Measurements from ENCODE around the gene NCOA5.

The NCOA5 gene

GRCh38 chr20:46044896-46045295 is 44.9 kb downstream of the NCOA5 start:
- Histone ChIP-seq H3K27ac (ENCODE audit: low read depth, low read length) (no peak overlapping the region), H3K4me1 (ENCODE audit: control insufficient read depth, low read depth, low read length) (no peaks in the 10 kb centered on the region), H3K79me2 (ENCODE audit: control insufficient read depth, insufficient read depth, low read length) (no peaks in the 10 kb centered on the region), H3K36me3 (ENCODE audit: control insufficient read depth, insufficient read depth, low read length) (no peaks in the 10 kb centered on the region), H3K4ac (ENCODE audit: low read depth, low read length) (no peak overlapping the region), H3K4me3 (ENCODE audit: low read length) (no peak overlapping the region), H2BK5ac (ENCODE audit: low read length) (no peak overlapping the region), H2BK15ac (replicated peaks; ENCODE audit: low read depth) (no peak overlapping the region), H4K5ac (ENCODE audit: low read length) (no peak overlapping the region), H3K23ac (ENCODE audit: low read length) (no peak overlapping the region), H4K8ac (ENCODE audit: low read depth, low read length) (no peak overlapping the region), H3K79me1 (ENCODE audit: low read length) (no peaks in the 10 kb centered on the region), H3K4me2 (ENCODE audit: low read length) (no peak overlapping the region), H3K27me3 (ENCODE audit: insufficient read depth, low read length, poor library complexity) (no peaks in the 10 kb centered on the region), H3K18ac (ENCODE audit: low read length) (no peak overlapping the region), H3K56ac (ENCODE audit: low read length) (no peak overlapping the region), H3K9ac (ENCODE audit: low read length) (no peak overlapping the region), H2AK5ac (ENCODE audit: low read length) (no peak overlapping the region), H2BK120ac (ENCODE audit: low read depth, low read length) (no peak overlapping the region)
- DNase-seq, result no peak
- no CpG with 5 or more reads among the region's 6 CpGs for WGBS (ENCODE audit: extremely low coverage, insufficient coverage, low lambda C conversion rate)

GRCh38 chr20:46043556-46043955 is 46.2 kb downstream of the NCOA5 start:
- Histone ChIP-seq H3K79me1 (ENCODE audit: low read length) (no peaks in the 10 kb centered on the region), H3K23ac (ENCODE audit: low read length) (no peak overlapping the region), H3K36me3 (ENCODE audit: control insufficient read depth, insufficient read depth, low read length) (no peaks in the 10 kb centered on the region), H4K8ac (ENCODE audit: low read depth, low read length) (no peak overlapping the region), H3K79me2 (ENCODE audit: control insufficient read depth, insufficient read depth, low read length) (no peaks in the 10 kb centered on the region), H3K4me1 (ENCODE audit: control insufficient read depth, low read depth, low read length) (no peaks in the 10 kb centered on the region), H3K4me3 (ENCODE audit: low read length) (no peak overlapping the region), H4K5ac (ENCODE audit: low read length) (no peak overlapping the region), H2BK120ac (ENCODE audit: low read depth, low read length) (no peak overlapping the region), H3K18ac (ENCODE audit: low read length) (no peak overlapping the region), H2AK5ac (ENCODE audit: low read length) (no peak overlapping the region), H3K27ac (ENCODE audit: low read depth, low read length) (no peak overlapping the region), H3K27me3 (ENCODE audit: insufficient read depth, low read length, poor library complexity) (no peaks in the 10 kb centered on the region), H3K4ac (ENCODE audit: low read depth, low read length) (no peak overlapping the region), H3K56ac (ENCODE audit: low read length) (no peak overlapping the region), H3K9ac (ENCODE audit: low read length) (no peak overlapping the region), H3K4me2 (ENCODE audit: low read length) (no peak overlapping the region), H2BK15ac (replicated peaks; ENCODE audit: low read depth) (no peak overlapping the region), H2BK5ac (ENCODE audit: low read length) (no peak overlapping the region)
- no CpG with 5 or more reads among the region's 7 CpGs for WGBS (ENCODE audit: extremely low coverage, insufficient coverage, low lambda C conversion rate)
- DNase-seq, result no peak

GRCh38 chr20:46040902-46041535 is 48.7 kb downstream of the NCOA5 start:
- no peak overlapping the region for H4K5ac ChIP-seq (ENCODE audit: low read length)
- no peaks in the 10 kb centered on the region for H3K36me3 ChIP-seq (ENCODE audit: control insufficient read depth, insufficient read depth, low read length)
- no peak overlapping the region for H2BK15ac ChIP-seq (replicated peaks; ENCODE audit: low read depth)
- WGBS (ENCODE audit: extremely low coverage, insufficient coverage, low lambda C conversion rate), result no CpG with 5 or more reads among the region's 18 CpGs
- no peak overlapping the region for H2AK5ac ChIP-seq (ENCODE audit: low read length)
- H3K23ac ChIP-seq (ENCODE audit: low read length), result no peak overlapping the region
- H3K4me3 ChIP-seq (ENCODE audit: low read length), result no peak overlapping the region
- H3K4me1 ChIP-seq (ENCODE audit: control insufficient read depth, low read depth, low read length), result no peaks in the 10 kb centered on the region
- no peak overlapping the region for H3K4me2 ChIP-seq (ENCODE audit: low read length)
- peak; percentile 73 for DNase-seq
- no peak overlapping the region for H3K4ac ChIP-seq (ENCODE audit: low read depth, low read length)
- no peak overlapping the region for H3K9ac ChIP-seq (ENCODE audit: low read length)
- H2BK120ac ChIP-seq (ENCODE audit: low read depth, low read length), result no peak overlapping the region
- no peak overlapping the region for H3K27ac ChIP-seq (ENCODE audit: low read depth, low read length)
- no peak overlapping the region for H4K8ac ChIP-seq (ENCODE audit: low read depth, low read length)
- H3K56ac ChIP-seq (ENCODE audit: low read length), result no peak overlapping the region
- no peaks in the 10 kb centered on the region for H3K27me3 ChIP-seq (ENCODE audit: insufficient read depth, low read length, poor library complexity)
- H3K18ac ChIP-seq (ENCODE audit: low read length), result no peak overlapping the region
- no peaks in the 10 kb centered on the region for H3K79me1 ChIP-seq (ENCODE audit: low read length)
- H2BK5ac ChIP-seq (ENCODE audit: low read length), result no peak overlapping the region
- H3K79me2 ChIP-seq (ENCODE audit: control insufficient read depth, insufficient read depth, low read length), result no peaks in the 10 kb centered on the region

- no peak for DNase-seq
- Histone ChIP-seq H3K18ac (ENCODE audit: low read length) (no peak overlapping the region), H3K79me1 (ENCODE audit: low read length) (no peaks in the 10 kb centered on the region), H4K5ac (ENCODE audit: low read length) (no peak overlapping the region), H3K9ac (ENCODE audit: low read length) (no peak overlapping the region), H3K36me3 (ENCODE audit: control insufficient read depth, insufficient read depth, low read length) (no peaks in the 10 kb centered on the region), H3K27me3 (ENCODE audit: insufficient read depth, low read length, poor library complexity) (peaks cover 27% of the 10 kb centered on the region), H3K4me2 (ENCODE audit: low read length) (no peak overlapping the region), H2BK120ac (ENCODE audit: low read depth, low read length) (no peak overlapping the region), H2AK5ac (ENCODE audit: low read length) (no peak overlapping the region), H3K4ac (ENCODE audit: low read depth, low read length) (no peak overlapping the region), H3K23ac (ENCODE audit: low read length) (no peak overlapping the region), H3K4me1 (ENCODE audit: control insufficient read depth, low read depth, low read length) (no peaks in the 10 kb centered on the region), H3K27ac (ENCODE audit: low read depth, low read length) (no peak overlapping the region), H2BK15ac (replicated peaks; ENCODE audit: low read depth) (no peak overlapping the region), H3K56ac (ENCODE audit: low read length) (no peak overlapping the region), H2BK5ac (ENCODE audit: low read length) (no peak overlapping the region), H3K4me3 (ENCODE audit: low read length) (no peak overlapping the region), H4K8ac (ENCODE audit: low read depth, low read length) (no peak overlapping the region), H3K79me2 (ENCODE audit: control insufficient read depth, insufficient read depth, low read length) (no peaks in the 10 kb centered on the region)
- WGBS (ENCODE audit: extremely low coverage, insufficient coverage, low lambda C conversion rate), result no CpG with 5 or more reads among the region's 5 CpGs
These were observed 52.7 kb downstream of the NCOA5 start for GRCh38 chr20:46037036-46037435.

GRCh38 chr20:46036370-46036769 is 53.4 kb downstream of the NCOA5 start:
- WGBS (ENCODE audit: extremely low coverage, insufficient coverage, low lambda C conversion rate), result no CpG with 5 or more reads among the region's 8 CpGs
- Histone ChIP-seq H3K4me2 (ENCODE audit: low read length) (no peak overlapping the region), H2BK15ac (replicated peaks; ENCODE audit: low read depth) (no peak overlapping the region), H3K18ac (ENCODE audit: low read length) (no peak overlapping the region), H4K8ac (ENCODE audit: low read depth, low read length) (no peak overlapping the region), H3K4me1 (ENCODE audit: control insufficient read depth, low read depth, low read length) (no peaks in the 10 kb centered on the region), H3K4me3 (ENCODE audit: low read length) (no peak overlapping the region), H2BK5ac (ENCODE audit: low read length) (no peak overlapping the region), H3K9ac (ENCODE audit: low read length) (no peak overlapping the region), H4K5ac (ENCODE audit: low read length) (no peak overlapping the region), H3K79me2 (ENCODE audit: control insufficient read depth, insufficient read depth, low read length) (no peaks in the 10 kb centered on the region), H3K23ac (ENCODE audit: low read length) (no peak overlapping the region), H3K27ac (ENCODE audit: low read depth, low read length) (no peak overlapping the region), H3K79me1 (ENCODE audit: low read length) (no peaks in the 10 kb centered on the region), H3K4ac (ENCODE audit: low read depth, low read length) (no peak overlapping the region), H3K36me3 (ENCODE audit: control insufficient read depth, insufficient read depth, low read length) (no peaks in the 10 kb centered on the region), H2AK5ac (ENCODE audit: low read length) (no peak overlapping the region), H3K27me3 (ENCODE audit: insufficient read depth, low read length, poor library complexity) (peaks cover 32% of the 10 kb centered on the region), H2BK120ac (ENCODE audit: low read depth, low read length) (no peak overlapping the region), H3K56ac (ENCODE audit: low read length) (no peak overlapping the region)
- DNase-seq, result no peak

- no peak for DNase-seq
- Histone ChIP-seq H3K27me3 (ENCODE audit: insufficient read depth, low read length, poor library complexity) (peaks cover 39% of the 10 kb centered on the region), H2AK5ac (ENCODE audit: low read length) (no peak overlapping the region), H3K27ac (ENCODE audit: low read depth, low read length) (no peak overlapping the region), H3K79me2 (ENCODE audit: control insufficient read depth, insufficient read depth, low read length) (no peaks in the 10 kb centered on the region), H3K4me2 (ENCODE audit: low read length) (no peak overlapping the region), H4K8ac (ENCODE audit: low read depth, low read length) (no peak overlapping the region), H2BK15ac (replicated peaks; ENCODE audit: low read depth) (no peak overlapping the region), H4K5ac (ENCODE audit: low read length) (no peak overlapping the region), H2BK120ac (ENCODE audit: low read depth, low read length) (no peak overlapping the region), H2BK5ac (ENCODE audit: low read length) (no peak overlapping the region), H3K56ac (ENCODE audit: low read length) (no peak overlapping the region), H3K18ac (ENCODE audit: low read length) (no peak overlapping the region), H3K79me1 (ENCODE audit: low read length) (no peaks in the 10 kb centered on the region), H3K9ac (ENCODE audit: low read length) (no peak overlapping the region), H3K23ac (ENCODE audit: low read length) (no peak overlapping the region), H3K4me1 (ENCODE audit: control insufficient read depth, low read depth, low read length) (no peaks in the 10 kb centered on the region), H3K4ac (ENCODE audit: low read depth, low read length) (no peak overlapping the region), H3K4me3 (ENCODE audit: low read length) (no peak overlapping the region), H3K36me3 (ENCODE audit: control insufficient read depth, insufficient read depth, low read length) (no peaks in the 10 kb centered on the region)
- WGBS (ENCODE audit: extremely low coverage, insufficient coverage, low lambda C conversion rate), result no CpG with 5 or more reads among the region's 6 CpGs
These were observed 54.0 kb downstream of the NCOA5 start for GRCh38 chr20:46035713-46036112.
